Measurements from ENCODE around the gene C1orf52. TPM values are rescaled to one million over a fixed set of nuclear protein-coding genes. Genes with fewer than 3 reads are reported as not detected.

The C1orf52 gene
- total and polyA plus RNA-seq, 2 of the 13 experiments (the other 11 are each of a cell fraction or from before 2014, with no cell fraction given): 19.4 to 27.4 TPM

DNA sequence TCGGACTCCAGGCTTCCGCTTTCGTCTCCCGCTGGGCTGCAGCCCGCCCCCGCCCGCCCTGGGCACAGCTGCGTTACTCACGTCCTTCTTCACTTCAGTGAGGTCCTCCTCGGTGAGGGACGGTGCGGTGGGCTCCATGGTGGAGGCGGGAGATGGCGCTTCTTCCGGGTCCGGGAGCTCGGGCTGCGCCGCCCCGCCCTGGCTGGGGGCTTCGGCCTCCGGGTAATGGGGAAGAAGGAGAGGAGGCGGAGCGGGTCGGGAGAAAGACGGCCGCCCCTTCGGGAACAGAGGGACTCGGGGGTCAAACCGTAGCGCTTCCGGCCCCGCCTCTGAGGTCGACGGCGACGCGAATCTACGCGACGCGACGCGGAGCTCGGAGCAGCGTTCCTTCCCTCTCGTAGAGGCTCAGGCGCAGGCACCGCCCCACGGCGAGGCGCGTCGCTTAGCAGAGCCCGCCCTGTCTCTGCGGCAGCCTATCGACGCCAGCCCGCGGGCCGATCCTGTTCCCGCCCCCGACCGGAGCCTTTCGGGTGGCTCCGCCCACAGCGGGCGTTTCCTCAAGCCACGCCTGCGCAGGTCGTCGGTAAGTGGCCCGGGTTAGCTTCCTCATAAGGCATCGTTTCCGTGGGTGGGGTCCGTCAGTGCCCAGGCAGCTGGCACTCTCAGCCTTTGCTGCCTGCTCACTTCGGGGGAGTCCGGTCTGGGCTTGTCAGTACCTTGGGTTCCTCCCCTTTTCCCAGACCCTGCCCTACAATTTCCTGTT, 16.9 kb upstream of the C1orf52 start, which contains the start of gene BCL10 (continued):
- TF ChIP-seq, protein P1, sequence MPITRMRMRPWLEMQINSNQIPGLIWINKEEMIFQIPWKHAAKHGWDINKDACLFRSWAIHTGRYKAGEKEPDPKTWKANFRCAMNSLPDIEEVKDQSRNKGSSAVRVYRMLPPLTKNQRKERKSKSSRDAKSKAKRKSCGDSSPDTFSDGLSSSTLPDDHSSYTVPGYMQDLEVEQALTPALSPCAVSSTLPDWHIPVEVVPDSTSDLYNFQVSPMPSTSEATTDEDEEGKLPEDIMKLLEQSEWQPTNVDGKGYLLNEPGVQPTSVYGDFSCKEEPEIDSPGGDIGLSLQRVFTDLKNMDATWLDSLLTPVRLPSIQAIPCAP (CRISPR knock-in tag; IDR thresholded peaks at IDR 0.05; ENCODE audit: low read depth): no peak
- TF ChIP-seq ZSCAN25 (CRISPR knock-in tag; IDR thresholded peaks at IDR 0.05): no peak
- no peak for TF ChIP-seq JDP2 (CRISPR knock-in tag; IDR thresholded peaks at IDR 0.05; ENCODE audit: borderline replicate concordance)
- no peak for TF ChIP-seq TCF12 (IDR thresholded peaks at IDR 0.05)
- TF ChIP-seq TCF12 (CRISPR knock-in tag; IDR thresholded peaks at IDR 0.05): 0 out of 2 replicates have a peak, but pooled peaks have one; percentile 38
- no peak for TF ChIP-seq ZNF75D (CRISPR knock-in tag; IDR thresholded peaks at IDR 0.05; ENCODE audit: borderline replicate concordance)
- TF ChIP-seq, protein P2, sequence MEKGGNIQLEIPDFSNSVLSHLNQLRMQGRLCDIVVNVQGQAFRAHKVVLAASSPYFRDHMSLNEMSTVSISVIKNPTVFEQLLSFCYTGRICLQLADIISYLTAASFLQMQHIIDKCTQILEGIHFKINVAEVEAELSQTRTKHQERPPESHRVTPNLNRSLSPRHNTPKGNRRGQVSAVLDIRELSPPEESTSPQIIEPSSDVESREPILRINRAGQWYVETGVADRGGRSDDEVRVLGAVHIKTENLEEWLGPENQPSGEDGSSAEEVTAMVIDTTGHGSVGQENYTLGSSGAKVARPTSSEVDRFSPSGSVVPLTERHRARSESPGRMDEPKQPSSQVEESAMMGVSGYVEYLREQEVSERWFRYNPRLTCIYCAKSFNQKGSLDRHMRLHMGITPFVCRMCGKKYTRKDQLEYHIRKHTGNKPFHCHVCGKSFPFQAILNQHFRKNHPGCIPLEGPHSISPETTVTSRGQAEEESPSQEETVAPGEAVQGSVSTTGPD (CRISPR knock-in tag; IDR thresholded peaks at IDR 0.05): no peak
- TF ChIP-seq MED1 (CRISPR knock-in tag; IDR thresholded peaks at IDR 0.05): peak; percentile 63
- TF ChIP-seq POLR2AphosphoS2 (IDR thresholded peaks at IDR 0.05; ENCODE audit: low read depth, low read length): no peak
- peak; percentile 81 for TF ChIP-seq SALL1 (CRISPR knock-in tag; IDR thresholded peaks at IDR 0.05)
- TF ChIP-seq TP53 (CRISPR knock-in tag; conservative IDR thresholded peaks at IDR 0.05): no peak; the same call in 1 of the 2 replicates
- TF ChIP-seq HNRNPL (IDR thresholded peaks at IDR 0.05; ENCODE audit: low read depth, low read length): no peak
- no peak for TF ChIP-seq KAT2B (IDR thresholded peaks at IDR 0.05; ENCODE audit: borderline replicate concordance, low read depth, low read length)
- no peak; the same call in 1 of the 2 replicates for TF ChIP-seq ZNF414 (CRISPR knock-in tag; IDR thresholded peaks at IDR 0.05)
- no peak for TF ChIP-seq ZNF562 (CRISPR knock-in tag; IDR thresholded peaks at IDR 0.05; ENCODE audit: borderline replicate concordance)
- TF ChIP-seq ONECUT2 (CRISPR knock-in tag; IDR thresholded peaks at IDR 0.05): no peak
- TF ChIP-seq ZNF432 (CRISPR knock-in tag; IDR thresholded peaks at IDR 0.05; ENCODE audit: borderline replicate concordance): no peak
- TF ChIP-seq, protein P3, sequence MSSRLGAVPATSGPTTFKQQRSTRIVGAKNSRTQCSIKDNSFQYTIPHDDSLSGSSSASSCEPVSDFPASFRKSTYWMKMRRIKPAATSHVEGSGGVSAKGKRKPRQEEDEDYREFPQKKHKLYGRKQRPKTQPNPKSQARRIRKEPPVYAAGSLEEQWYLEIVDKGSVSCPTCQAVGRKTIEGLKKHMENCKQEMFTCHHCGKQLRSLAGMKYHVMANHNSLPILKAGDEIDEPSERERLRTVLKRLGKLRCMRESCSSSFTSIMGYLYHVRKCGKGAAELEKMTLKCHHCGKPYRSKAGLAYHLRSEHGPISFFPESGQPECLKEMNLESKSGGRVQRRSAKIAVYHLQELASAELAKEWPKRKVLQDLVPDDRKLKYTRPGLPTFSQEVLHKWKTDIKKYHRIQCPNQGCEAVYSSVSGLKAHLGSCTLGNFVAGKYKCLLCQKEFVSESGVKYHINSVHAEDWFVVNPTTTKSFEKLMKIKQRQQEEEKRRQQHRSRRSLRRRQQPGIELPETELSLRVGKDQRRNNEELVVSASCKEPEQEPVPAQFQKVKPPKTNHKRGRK (CRISPR knock-in tag; IDR thresholded peaks at IDR 0.05): no peak
- peak; percentile 97 for TF ChIP-seq HOXA3 (CRISPR knock-in tag; IDR thresholded peaks at IDR 0.05)
- TF ChIP-seq SMAD3 (CRISPR knock-in tag; IDR thresholded peaks at IDR 0.05): no peak
- peak; percentile 18; the same call in 1 of the 2 replicates for TF ChIP-seq GATA4 (IDR thresholded peaks at IDR 0.05; ENCODE audit: borderline replicate concordance, low read depth)
- no peak; the same call in 1 of the 2 replicates for TF ChIP-seq KDM1A (CRISPR knock-in tag; IDR thresholded peaks at IDR 0.05)
- no peak for TF ChIP-seq ZNF790 (CRISPR knock-in tag; IDR thresholded peaks at IDR 0.05; ENCODE audit: borderline replicate concordance)
- TF ChIP-seq MIER2 (CRISPR knock-in tag; IDR thresholded peaks at IDR 0.05): no peak
- TF ChIP-seq ZNF776 (CRISPR knock-in tag; IDR thresholded peaks at IDR 0.05): no peak
- TF ChIP-seq SP5 (CRISPR knock-in tag; IDR thresholded peaks at IDR 0.05; ENCODE audit: borderline replicate concordance, low read depth): peak; percentile 69; the same call in 1 of the 2 replicates
- TF ChIP-seq GTF2F1 (IDR thresholded peaks at IDR 0.05; ENCODE audit: low read length): no peak

Measured in HepG2 (cell line).